Measurements from ENCODE around the gene SEMA5A.

Gene SEMA5A

GRCh38 chr5:9197881-9198260, 348.0 kb downstream of the SEMA5A start:
- Histone ChIP-seq H3K9me3 (ENCODE audit: control insufficient read depth in 1 of 2, low read length in 2 of 2) (no peaks in the 10 kb centered on the region), H3K36me3 (ENCODE audit: control insufficient read depth in 1 of 2, insufficient read depth in 2 of 2, low read length in 2 of 2) (peaks cover 0 to 4% of the 10 kb centered on the region in 2 donors), H3K9ac (ENCODE audit: low read depth in 1 of 2, low read length in 2 of 2) (no peak overlapping the region), H3K27ac (ENCODE audit: low read depth, low read length) (no peak overlapping the region), H3K4me1 (ENCODE audit: control insufficient read depth in 1 of 2, insufficient read depth in 2 of 2, low read length in 2 of 2) (no peaks in the 10 kb centered on the region), H3K4me3 (ENCODE audit: low read depth in 1 of 2, low read length in 2 of 2) (no peak overlapping the region), H3K27me3 (ENCODE audit: control insufficient read depth in 1 of 2, insufficient read depth in 2 of 2, low read length in 2 of 2) (no peaks in the 10 kb centered on the region)

- no peaks in the 10 kb centered on the region for H3K27me3 ChIP-seq (ENCODE audit: control insufficient read depth in 1 of 2, insufficient read depth in 2 of 2, low read length in 2 of 2)
- no peaks in the 10 kb centered on the region for H3K4me1 ChIP-seq (ENCODE audit: control insufficient read depth in 1 of 2, insufficient read depth in 2 of 2, low read length in 2 of 2)
- H3K36me3 ChIP-seq (ENCODE audit: control insufficient read depth in 1 of 2, insufficient read depth in 2 of 2, low read length in 2 of 2) = peaks cover 0 to 7% of the 10 kb centered on the region in 2 donors
- H3K9ac ChIP-seq (ENCODE audit: low read depth in 1 of 2, low read length in 2 of 2) = no peak overlapping the region
- no peak overlapping the region for H3K27ac ChIP-seq (ENCODE audit: low read depth, low read length)
- H3K4me3 ChIP-seq (ENCODE audit: low read depth in 1 of 2, low read length in 2 of 2) = no peak overlapping the region
- no peaks in the 10 kb centered on the region for H3K9me3 ChIP-seq (ENCODE audit: control insufficient read depth in 1 of 2, low read length in 2 of 2)
Observed at GRCh38 chr5:9196403-9197227, 349.3 kb downstream of the SEMA5A start.

DNA sequence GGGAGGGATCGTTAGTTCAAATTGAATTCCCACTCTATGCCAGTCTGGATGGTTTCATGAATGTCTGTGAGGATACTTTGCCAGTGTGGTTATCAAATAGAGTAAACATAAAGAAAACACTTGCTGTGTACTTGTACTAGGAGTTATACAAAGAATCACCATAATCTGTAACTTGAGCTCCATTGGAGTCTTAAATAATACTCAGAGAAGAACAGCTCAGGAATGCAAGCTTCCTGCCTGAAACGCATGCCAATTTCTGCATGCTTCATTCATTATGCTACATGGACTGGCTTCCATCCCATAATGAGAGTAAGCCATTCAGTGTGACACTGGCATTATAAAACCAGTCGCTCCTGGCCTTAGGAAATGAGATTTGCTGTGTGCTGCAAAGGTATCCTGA, 351.4 kb downstream of the SEMA5A start:
- Histone ChIP-seq H3K36me3 (ENCODE audit: control insufficient read depth in 1 of 2, insufficient read depth in 2 of 2, low read length in 2 of 2) (peaks cover 0 to 7% of the 10 kb centered on the region in 2 donors), H3K4me1 (ENCODE audit: control insufficient read depth in 1 of 2, insufficient read depth in 2 of 2, low read length in 2 of 2) (no peaks in the 10 kb centered on the region), H3K9ac (ENCODE audit: low read depth in 1 of 2, low read length in 2 of 2) (no peak overlapping the region), H3K9me3 (ENCODE audit: control insufficient read depth in 1 of 2, low read length in 2 of 2) (no peaks in the 10 kb centered on the region), H3K27ac (ENCODE audit: low read depth, low read length) (no peak overlapping the region), H3K27me3 (ENCODE audit: control insufficient read depth in 1 of 2, insufficient read depth in 2 of 2, low read length in 2 of 2) (no peaks in the 10 kb centered on the region), H3K4me3 (ENCODE audit: low read depth in 1 of 2, low read length in 2 of 2) (no peak overlapping the region)

DNA sequence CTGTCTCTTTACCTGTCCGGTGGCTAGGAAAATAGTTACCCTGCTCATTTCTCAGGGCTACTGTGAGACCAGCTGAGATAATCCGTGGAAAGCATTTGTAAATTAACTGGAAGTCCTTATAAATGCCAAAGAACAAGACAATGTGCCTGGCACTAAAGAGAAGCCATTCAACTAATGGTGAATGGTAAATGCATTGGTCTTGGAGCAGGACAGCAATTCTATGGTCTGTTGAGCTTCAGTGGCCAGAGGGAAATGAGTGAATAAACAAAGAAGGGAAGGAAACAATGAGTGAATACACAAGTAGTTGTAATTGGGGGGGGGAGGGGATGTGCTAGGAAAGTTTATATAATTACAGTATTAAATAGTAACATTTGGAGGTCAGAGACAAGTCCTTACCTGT, 353.6 kb downstream of the SEMA5A start:
- Histone ChIP-seq H3K27me3 (ENCODE audit: control insufficient read depth in 1 of 2, insufficient read depth in 2 of 2, low read length in 2 of 2) (no peaks in the 10 kb centered on the region), H3K4me1 (ENCODE audit: control insufficient read depth in 1 of 2, insufficient read depth in 2 of 2, low read length in 2 of 2) (no peaks in the 10 kb centered on the region), H3K9ac (ENCODE audit: low read depth in 1 of 2, low read length in 2 of 2) (no peak overlapping the region), H3K27ac (ENCODE audit: low read depth, low read length) (no peak overlapping the region), H3K4me3 (ENCODE audit: low read depth in 1 of 2, low read length in 2 of 2) (no peak overlapping the region), H3K36me3 (ENCODE audit: control insufficient read depth in 1 of 2, insufficient read depth in 2 of 2, low read length in 2 of 2) (peaks cover 0 to 9% of the 10 kb centered on the region in 2 donors), H3K9me3 (ENCODE audit: control insufficient read depth in 1 of 2, low read length in 2 of 2) (no peaks in the 10 kb centered on the region)

DNA sequence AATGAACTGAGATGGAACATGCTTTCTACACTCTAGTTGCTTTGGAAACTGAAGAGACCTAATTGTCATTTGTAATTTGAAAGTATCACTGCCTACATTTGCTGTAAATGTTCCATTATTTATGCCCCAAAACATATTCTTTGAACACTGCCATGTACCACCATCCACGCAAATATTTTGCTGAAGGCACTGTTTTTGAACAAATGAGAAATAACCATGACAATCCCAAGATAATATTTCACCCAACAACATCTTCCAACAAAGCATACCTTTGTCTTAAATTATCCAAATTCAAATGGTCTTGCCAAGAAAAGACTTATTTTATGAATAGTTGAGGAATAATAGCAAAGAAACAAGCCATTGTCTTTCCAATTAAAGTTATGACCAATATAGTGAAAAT, 356.2 kb downstream of the SEMA5A start:
- H3K27me3 ChIP-seq (ENCODE audit: control insufficient read depth in 1 of 2, insufficient read depth in 2 of 2, low read length in 2 of 2) = no peaks in the 10 kb centered on the region
- H3K4me1 ChIP-seq (ENCODE audit: control insufficient read depth in 1 of 2, insufficient read depth in 2 of 2, low read length in 2 of 2) = no peaks in the 10 kb centered on the region
- no peak overlapping the region for H3K4me3 ChIP-seq (ENCODE audit: low read depth in 1 of 2, low read length in 2 of 2)
- peaks cover 0 to 6% of the 10 kb centered on the region in 2 donors for H3K36me3 ChIP-seq (ENCODE audit: control insufficient read depth in 1 of 2, insufficient read depth in 2 of 2, low read length in 2 of 2)
- H3K9ac ChIP-seq (ENCODE audit: low read depth in 1 of 2, low read length in 2 of 2) = no peak overlapping the region
- no peak overlapping the region for H3K27ac ChIP-seq (ENCODE audit: low read depth, low read length)
- H3K9me3 ChIP-seq (ENCODE audit: control insufficient read depth in 1 of 2, low read length in 2 of 2) = no peaks in the 10 kb centered on the region

DNA sequence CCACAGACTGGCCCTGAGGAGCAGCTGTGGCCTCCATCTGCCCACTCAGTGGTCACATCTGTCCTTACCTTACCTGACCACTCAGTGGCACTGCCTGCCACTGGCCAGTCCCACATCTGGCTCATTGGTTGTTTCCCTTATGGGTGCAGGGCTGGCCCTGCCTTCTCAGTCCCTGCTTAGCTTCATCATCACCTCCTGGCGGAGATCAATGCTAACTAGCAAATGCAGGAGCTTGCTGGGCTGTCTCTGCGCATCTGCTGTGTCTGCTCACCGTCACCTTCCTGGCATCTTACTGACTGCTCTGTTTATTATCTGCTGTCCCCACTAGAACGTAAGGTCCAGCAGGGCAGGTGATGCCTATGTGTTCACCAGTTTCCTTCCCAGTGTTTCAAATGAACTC, 356.9 kb downstream of the SEMA5A start:
- no peak overlapping the region for H3K4me3 ChIP-seq (ENCODE audit: low read depth in 1 of 2, low read length in 2 of 2)
- no peaks in the 10 kb centered on the region for H3K27me3 ChIP-seq (ENCODE audit: control insufficient read depth in 1 of 2, insufficient read depth in 2 of 2, low read length in 2 of 2)
- H3K4me1 ChIP-seq (ENCODE audit: control insufficient read depth in 1 of 2, insufficient read depth in 2 of 2, low read length in 2 of 2) = no peaks in the 10 kb centered on the region
- peaks cover 0 to 6% of the 10 kb centered on the region in 2 donors for H3K36me3 ChIP-seq (ENCODE audit: control insufficient read depth in 1 of 2, insufficient read depth in 2 of 2, low read length in 2 of 2)
- no peak overlapping the region for H3K27ac ChIP-seq (ENCODE audit: low read depth, low read length)
- H3K9me3 ChIP-seq (ENCODE audit: control insufficient read depth in 1 of 2, low read length in 2 of 2) = no peaks in the 10 kb centered on the region
- no peak overlapping the region for H3K9ac ChIP-seq (ENCODE audit: low read depth in 1 of 2, low read length in 2 of 2)

GRCh38 chr5:9188131-9188530, 357.7 kb downstream of the SEMA5A start:
- H3K9me3 ChIP-seq (ENCODE audit: control insufficient read depth in 1 of 2, low read length in 2 of 2) = no peaks in the 10 kb centered on the region
- peaks cover 0 to 6% of the 10 kb centered on the region in 2 donors for H3K36me3 ChIP-seq (ENCODE audit: control insufficient read depth in 1 of 2, insufficient read depth in 2 of 2, low read length in 2 of 2)

DNA sequence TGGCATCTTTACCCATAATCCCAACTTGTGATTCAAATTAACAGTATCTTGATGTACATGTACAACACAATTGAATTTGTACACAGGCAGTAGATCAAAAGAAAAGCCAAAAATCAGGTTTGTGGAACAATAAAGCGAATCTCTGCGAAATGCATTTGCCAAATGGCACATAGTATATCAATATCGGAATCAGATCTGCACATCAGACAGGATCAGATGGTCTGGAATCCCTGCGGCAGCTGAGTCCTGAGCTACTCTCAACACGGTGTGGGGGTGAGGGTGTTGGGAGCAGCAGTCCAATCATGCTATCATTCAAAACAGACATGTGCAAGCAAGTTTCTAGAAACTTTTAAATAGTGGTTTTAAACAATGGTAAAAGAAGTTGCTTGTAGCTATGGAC, 358.3 kb downstream of the SEMA5A start:
- Histone ChIP-seq H3K27ac (ENCODE audit: low read depth, low read length) (no peak overlapping the region), H3K36me3 (ENCODE audit: control insufficient read depth in 1 of 2, insufficient read depth in 2 of 2, low read length in 2 of 2) (peaks cover 0 to 6% of the 10 kb centered on the region in 2 donors), H3K9ac (ENCODE audit: low read depth in 1 of 2, low read length in 2 of 2) (no peak overlapping the region), H3K9me3 (ENCODE audit: control insufficient read depth in 1 of 2, low read length in 2 of 2) (no peaks in the 10 kb centered on the region), H3K4me1 (ENCODE audit: control insufficient read depth in 1 of 2, insufficient read depth in 2 of 2, low read length in 2 of 2) (no peaks in the 10 kb centered on the region), H3K4me3 (ENCODE audit: low read depth in 1 of 2, low read length in 2 of 2) (no peak overlapping the region), H3K27me3 (ENCODE audit: control insufficient read depth in 1 of 2, insufficient read depth in 2 of 2, low read length in 2 of 2) (no peaks in the 10 kb centered on the region)

More at GRCh38 chr5:9188131-9188530, 357.7 kb downstream of the SEMA5A start:
- Histone ChIP-seq H3K9ac (ENCODE audit: low read depth in 1 of 2, low read length in 2 of 2) (no peak overlapping the region), H3K27ac (ENCODE audit: low read depth, low read length) (no peak overlapping the region), H3K4me1 (ENCODE audit: control insufficient read depth in 1 of 2, insufficient read depth in 2 of 2, low read length in 2 of 2) (no peaks in the 10 kb centered on the region), H3K4me3 (ENCODE audit: low read depth in 1 of 2, low read length in 2 of 2) (no peak overlapping the region), H3K27me3 (ENCODE audit: control insufficient read depth in 1 of 2, insufficient read depth in 2 of 2, low read length in 2 of 2) (no peaks in the 10 kb centered on the region)

GRCh38 chr5:9186069-9186468, 359.8 kb downstream of the SEMA5A start:
- Histone ChIP-seq H3K9ac (ENCODE audit: low read depth in 1 of 2, low read length in 2 of 2) (no peak overlapping the region), H3K4me1 (ENCODE audit: control insufficient read depth in 1 of 2, insufficient read depth in 2 of 2, low read length in 2 of 2) (no peaks in the 10 kb centered on the region), H3K27ac (ENCODE audit: low read depth, low read length) (no peak overlapping the region), H3K27me3 (ENCODE audit: control insufficient read depth in 1 of 2, insufficient read depth in 2 of 2, low read length in 2 of 2) (no peaks in the 10 kb centered on the region), H3K9me3 (ENCODE audit: control insufficient read depth in 1 of 2, low read length in 2 of 2) (no peaks in the 10 kb centered on the region), H3K4me3 (ENCODE audit: low read depth in 1 of 2, low read length in 2 of 2) (no peak overlapping the region), H3K36me3 (ENCODE audit: control insufficient read depth in 1 of 2, insufficient read depth in 2 of 2, low read length in 2 of 2) (peaks cover 0 to 3% of the 10 kb centered on the region in 2 donors)

DNA sequence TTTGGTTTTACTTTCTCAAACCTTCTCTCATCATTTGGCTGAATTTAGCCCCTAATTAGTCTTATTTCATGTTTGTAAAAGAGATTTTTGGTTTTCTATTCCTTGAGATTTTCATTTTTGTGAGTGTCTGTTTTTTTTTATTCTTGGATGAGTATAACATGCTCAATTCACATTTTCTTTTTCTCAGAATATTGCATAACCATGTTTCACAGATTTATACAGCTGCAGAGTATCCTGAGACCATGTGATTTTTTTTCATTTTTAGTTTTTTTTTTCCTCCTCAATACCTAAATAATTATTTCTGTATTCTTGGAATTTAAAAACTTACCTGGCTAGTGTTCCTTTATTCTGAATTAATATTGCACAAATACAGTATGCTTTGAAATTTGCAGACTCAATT, 361.9 kb downstream of the SEMA5A start:
- peaks cover 0 to 2% of the 10 kb centered on the region in 2 donors for H3K36me3 ChIP-seq (ENCODE audit: control insufficient read depth in 1 of 2, insufficient read depth in 2 of 2, low read length in 2 of 2)
- no peaks in the 10 kb centered on the region for H3K27me3 ChIP-seq (ENCODE audit: control insufficient read depth in 1 of 2, insufficient read depth in 2 of 2, low read length in 2 of 2)
- H3K4me3 ChIP-seq (ENCODE audit: low read depth in 1 of 2, low read length in 2 of 2) = no peak overlapping the region
- no peak overlapping the region for H3K27ac ChIP-seq (ENCODE audit: low read depth, low read length)
- H3K9me3 ChIP-seq (ENCODE audit: control insufficient read depth in 1 of 2, low read length in 2 of 2) = no peaks in the 10 kb centered on the region
- H3K4me1 ChIP-seq (ENCODE audit: control insufficient read depth in 1 of 2, insufficient read depth in 2 of 2, low read length in 2 of 2) = no peaks in the 10 kb centered on the region
- H3K9ac ChIP-seq (ENCODE audit: low read depth in 1 of 2, low read length in 2 of 2) = no peak overlapping the region
